Left lobe of liver (tissue), 2 donors: ENCODE results near the gene TLR3. TPM values are rescaled to one million over a fixed set of nuclear protein-coding genes. Genes with fewer than 3 reads are reported as not detected.

Experiments
- ATAC-seq: fragments of 200-7000 bp; cut with Tn5 transposase; one replicate; pipeline ENCODE4 v1.9.1; 2020; ENCODE audit warnings: mild to moderate bottlenecking, moderate library complexity
- DNase-seq: peaks from one replicate; pipeline ENCODE4 v3.0.0-alpha.2; 2020; ENCODE audit warnings: low spot score
- total RNA-seq: library from RNA; stranded (reverse); gene quantifications from one replicate; pipeline ENCODE4 v1.2.1, GENCODE V29; 2021
- donor health status: DM: no; HTN: no; CAD: no; lungs with moderate emphysema.
- donor health status: DM: no; HTN: yes; CAD: no.

The TLR3 gene
- total RNA-seq, 1 donor from 2014 or later = 7.7 TPM

DNA sequence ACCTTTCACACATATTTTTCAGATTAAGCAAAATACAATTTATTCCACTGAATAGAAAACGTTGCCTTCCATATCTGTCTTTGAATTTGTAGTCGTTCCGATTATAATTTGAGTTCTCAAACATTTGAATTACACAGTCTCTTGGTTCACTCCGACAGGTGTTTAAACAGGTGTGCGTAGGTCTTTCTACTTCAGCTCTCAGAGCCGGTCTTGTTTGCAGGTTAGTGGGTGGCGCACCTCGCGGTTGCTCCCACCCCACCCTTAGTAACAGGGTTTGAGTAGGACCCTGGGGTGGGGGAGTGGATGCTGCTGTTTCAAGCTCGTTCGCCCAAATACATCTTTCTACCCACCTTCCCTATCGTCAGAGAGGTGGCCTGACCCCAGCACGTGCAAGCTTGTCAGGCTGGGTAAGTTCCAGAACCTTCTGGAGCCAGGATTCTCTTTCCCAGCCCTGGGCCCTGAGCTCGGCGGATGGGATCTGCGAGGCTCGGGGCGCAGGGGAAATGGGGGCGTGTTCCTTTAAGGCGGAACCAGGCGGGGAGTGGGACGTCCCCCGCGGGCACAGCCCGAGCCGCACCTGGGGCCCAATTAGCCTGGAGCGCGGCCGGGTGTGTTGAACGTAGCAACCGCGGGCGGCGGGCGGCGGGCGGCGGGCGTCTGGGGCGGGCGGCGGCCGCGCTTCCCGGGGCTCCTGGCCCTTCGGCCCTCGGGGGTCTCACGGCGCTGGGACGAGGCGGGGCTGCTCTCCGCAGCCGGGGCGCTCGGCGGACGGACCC is 35.3 kb downstream of the TLR3 start, which contains the start of gene FAM149A:
FAM149A (plus strand) TSS at position 591 of the 776 bp plus-strand sequence.
- DNase-seq (peak; percentile 76), ATAC-seq (peak; percentile 94)

DNA sequence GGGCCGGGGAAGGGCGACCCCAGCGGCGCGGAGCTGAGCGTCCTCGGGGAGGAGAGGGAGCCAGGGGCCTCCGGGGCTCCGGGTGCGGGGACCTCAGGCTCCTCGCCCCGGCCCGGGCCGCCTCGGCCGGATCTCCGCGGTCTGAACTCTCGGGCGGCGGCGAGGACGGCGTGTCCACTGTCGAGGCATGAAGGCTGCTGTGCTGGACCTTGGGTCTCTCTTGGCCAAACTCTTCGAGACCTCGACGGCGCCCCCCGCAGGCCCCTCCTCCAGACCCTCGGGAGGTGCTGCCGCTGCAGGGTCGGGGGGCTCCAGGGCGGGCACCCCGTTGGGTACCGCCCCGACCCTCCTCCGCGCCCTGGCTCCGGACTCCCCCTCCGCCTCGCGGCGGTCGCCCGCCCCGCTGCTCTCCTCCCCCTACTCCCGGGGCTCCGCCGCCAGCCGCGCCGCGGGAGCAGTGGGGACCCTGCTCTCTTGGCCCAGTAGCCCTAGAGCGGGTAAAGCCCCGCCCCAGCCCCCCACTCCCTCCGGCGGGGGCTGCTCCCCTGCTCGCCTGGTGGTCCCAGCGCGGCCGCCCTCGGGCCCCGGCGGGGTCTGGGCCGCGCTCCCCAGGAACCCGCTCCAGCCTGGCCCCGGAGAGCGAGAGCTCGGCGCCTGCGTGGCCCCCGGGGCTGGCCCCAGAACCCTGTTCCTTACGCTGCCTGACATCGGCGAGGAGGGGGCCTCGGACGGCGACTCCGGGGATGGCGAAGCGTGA is 36.1 kb downstream of the TLR3 start:
- peak; percentile 74 for ATAC-seq
- DNase-seq = no peak

DNA sequence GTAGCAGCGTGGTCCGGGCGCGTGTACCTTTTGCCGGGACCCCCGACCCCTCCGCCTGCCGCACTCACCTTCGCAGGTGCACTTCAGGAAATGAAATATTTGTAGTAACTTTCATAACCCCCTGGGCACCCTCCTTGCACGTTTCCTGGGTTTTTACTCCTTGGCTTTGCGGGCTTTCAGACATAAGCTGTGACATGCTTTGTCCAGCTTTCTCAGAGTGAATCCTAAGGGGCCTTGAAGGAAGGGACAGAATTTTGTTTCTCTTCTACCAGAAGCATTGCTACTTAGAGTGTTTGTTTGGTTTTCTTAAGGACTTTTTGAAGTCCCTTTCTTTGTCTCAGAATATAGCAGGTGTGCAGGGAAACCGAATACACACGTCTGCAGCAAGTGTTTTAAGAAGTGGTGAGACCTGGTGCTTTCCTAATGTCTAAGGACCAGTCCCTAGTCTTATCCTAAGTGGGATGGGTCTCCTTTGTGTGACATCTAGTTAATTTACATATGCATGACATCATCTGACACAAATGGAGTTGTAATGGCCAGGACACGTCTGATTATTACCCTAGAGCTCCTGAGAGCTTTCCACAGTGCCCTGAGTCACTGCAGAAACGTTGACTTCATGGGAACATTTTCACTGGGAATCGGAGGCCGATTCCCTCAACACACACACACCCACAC is 36.8 kb downstream of the TLR3 start:
- DNase-seq = no peak

DNA sequence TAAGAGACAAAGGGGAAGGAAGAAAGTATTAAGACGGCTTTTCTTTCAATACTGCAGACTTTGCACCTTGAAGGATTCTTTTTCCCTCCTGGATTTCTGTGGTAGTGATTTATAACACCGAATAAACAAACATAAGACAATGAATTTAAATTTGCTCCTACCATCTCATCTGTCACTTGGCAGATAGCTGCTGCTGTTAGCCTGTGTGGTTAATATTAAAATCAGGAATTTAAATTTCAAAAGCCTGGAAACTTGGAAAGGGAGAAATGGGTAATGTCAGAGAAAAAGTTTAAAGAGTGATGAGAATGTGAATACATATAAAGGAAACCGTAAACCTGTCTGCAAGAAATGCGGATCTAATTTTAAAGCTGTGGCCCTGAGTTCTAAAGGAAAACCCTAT is 39.0 kb downstream of the TLR3 start:
- ATAC-seq = no peak
- DNase-seq = no peak

More for the DNA sequence above, 36.8 kb downstream of the TLR3 start:
- peak; percentile 13 for ATAC-seq

DNA sequence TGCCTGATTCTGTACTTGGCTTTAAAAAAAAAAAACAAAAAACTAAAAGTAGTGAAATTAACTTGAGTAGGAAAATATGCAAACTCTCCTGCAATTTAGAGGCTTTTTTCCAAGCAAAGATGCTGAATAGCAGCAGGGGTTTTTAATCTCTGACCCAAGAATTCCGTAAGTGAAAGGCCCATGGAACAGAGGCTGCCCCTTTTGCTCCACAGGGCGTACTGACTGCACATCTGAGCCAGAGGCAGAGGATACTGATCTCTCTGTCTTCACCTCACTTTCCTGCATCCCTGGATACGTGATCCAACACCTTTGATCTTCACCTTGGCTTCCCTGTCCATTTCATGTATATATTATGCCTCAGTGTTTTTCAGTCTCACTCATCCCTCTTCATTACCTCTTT is 39.4 kb downstream of the TLR3 start:
- ATAC-seq (no peak), DNase-seq (no peak)

DNA sequence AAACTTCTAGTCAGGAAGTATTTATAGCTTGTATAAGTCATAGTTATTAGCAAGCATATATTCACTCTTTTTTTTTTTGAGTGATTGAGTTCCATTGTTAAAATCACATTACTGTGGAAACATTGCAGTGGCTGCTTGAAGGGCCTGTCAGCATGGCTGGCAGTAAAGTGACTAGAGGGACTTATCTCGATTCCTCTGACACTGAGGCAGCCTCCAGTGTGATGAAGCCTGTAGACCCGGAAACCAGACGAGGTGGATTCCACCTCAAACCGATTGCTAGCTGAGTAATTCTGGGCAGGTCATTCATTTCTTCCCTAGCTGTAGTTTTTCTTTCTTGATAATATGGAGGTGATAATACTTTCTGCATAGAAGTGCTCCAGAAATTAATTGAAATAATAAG is 40.3 kb downstream of the TLR3 start:
- ATAC-seq = no peak

DNA sequence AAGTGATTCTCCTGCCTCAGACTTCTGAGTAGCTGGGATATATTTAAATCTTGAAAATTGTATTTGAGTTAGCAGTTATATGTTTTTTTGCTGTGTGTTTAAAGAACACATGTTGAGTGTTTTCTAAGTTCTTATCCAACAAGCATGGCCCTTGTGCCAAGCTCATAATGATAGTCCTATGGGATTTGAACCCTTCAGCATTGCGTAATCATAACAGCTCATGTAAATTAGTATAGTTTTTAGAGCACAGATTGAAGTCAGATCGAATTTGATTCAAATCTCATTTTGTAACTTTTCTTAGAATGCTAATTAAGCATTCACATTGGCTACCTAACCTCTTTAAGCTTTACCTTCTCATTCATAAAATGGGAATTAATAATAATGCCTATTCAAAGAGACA is 47.7 kb downstream of the TLR3 start:
- no peak for DNase-seq
- no peak for ATAC-seq

More for the DNA sequence above, 40.3 kb downstream of the TLR3 start:
- DNase-seq = no peak

DNA sequence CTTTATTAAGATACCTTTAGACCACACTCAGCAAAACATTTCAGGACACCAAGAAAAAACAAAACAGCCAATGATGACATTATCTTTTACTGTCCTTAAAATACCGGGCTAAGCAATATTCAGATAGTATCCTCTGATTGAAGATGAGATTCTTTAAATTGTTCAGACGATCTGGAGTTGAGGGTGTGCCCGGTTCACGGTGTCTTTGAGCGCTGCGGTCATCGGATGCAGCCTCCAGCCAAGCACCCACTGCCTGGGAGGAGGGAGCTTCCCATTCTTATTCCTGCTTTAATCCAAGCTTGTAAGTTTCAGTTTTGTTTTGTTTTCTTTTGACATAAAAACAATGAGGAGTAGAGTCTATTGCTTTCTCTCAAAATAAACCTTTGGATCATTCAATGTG is 49.6 kb downstream of the TLR3 start:
- ATAC-seq = peak; percentile 46

DNA sequence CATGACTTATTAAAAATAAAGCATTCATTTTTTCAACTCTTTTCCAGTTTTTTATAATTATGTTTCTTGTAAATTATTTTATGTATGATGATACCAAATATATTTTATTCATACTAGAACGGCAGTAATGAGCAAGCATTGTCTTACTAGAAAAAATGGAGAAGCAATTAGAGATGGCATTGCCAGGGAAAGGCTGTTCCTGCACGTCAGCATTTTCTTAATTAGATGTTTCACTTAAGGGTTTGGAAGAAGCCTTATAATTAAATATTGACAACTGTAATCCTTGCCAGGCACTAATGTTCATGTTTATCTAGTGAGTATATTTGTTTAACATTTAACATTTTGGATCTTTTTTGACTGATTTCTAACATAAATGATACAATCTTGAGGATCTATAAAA is 52.1 kb downstream of the TLR3 start:
- DNase-seq = no peak
- no peak for ATAC-seq

More for the DNA sequence above, 49.6 kb downstream of the TLR3 start:
- DNase-seq = no peak

DNA sequence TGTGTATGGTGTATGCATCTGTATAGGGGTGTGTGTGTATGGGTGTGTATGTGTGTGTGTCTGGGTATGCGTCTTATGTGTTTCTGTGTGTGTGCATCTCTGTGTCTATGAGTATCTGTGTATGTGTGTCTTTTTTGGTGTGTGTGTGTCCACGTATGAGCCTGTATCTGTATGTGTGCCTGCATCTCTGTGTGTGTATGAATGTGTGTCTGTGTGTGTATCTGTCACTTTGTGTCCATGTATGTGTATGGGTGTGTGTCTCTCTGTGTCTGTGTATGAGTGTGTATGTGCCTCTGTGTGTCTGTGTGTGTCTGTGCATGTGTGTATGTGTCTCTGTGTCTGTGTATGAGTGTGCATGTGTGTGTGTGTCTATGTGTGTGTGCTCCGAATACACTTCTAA is 59.9 kb downstream of the TLR3 start:
- ATAC-seq (no peak), DNase-seq (no peak)

DNA sequence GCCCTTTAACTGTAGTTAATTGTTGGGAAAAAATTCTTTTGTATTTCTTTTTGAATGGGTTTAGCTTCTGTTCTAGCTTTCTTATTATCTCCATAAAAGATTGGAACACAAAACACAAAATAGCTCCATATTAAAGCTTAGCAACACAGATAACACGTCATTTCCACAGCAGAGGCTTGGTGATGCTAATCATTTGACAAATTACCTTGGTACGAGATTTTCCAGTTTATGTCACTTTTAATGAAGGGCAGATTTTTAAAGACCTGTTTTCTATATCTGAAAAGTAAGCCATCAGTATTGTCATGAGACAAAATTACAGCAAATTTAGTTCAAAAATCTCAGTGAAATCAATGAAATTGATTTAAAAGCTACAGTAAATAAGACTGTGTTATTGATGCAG is 63.0 kb downstream of the TLR3 start:
- DNase-seq (no peak), ATAC-seq (no peak)

DNA sequence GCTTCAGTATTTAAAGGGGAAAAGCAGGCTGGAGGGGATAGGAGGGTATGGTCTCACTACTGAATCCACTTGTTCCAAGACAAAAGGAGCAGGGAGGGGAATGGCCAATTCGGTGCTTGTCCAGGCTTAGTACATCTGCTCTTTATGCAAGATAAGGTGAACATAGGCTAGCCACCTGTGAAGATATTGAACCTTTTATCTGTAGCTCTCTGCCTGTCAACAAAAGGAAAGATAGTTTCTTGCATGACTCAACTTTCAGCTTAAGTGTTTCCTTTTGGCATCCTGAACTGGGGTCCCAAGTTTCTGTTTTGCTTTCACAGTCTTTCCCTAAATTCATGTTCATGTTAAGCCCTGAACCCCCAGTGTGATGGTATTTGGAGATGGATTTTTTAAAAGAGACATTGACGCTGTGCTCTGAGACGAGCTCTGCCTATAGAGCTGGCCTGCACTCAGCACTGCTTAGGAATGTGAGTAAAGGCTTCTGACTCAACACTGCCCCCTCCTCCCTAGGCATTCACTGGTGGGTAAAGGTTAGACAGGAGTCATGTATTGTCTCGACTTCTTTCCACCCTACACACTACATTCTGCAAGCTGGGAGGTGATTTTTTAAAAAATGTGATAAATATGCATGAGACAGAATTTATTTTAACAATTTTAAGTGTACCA is 63.8 kb downstream of the TLR3 start:
- DNase-seq = no peak
- ATAC-seq = no peak

DNA sequence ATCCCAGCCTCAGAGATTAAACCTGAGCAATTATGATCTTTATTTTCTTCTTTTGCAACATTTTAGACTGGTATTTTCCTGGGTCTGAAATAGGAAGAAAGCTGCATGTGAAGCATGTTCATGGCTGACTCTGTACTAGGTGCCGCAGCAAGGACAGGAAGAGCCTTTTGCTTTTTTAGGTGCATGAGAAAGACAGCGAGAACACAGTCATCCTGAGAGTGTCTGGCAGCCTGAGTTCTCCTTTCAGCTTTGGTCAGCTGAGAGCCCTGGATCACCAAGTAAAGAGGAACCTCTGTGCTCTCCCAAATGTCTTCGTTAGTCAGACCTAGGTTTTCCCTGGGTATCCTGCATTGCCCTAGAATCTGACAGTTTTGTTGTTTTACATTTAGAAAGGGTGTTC is 65.3 kb downstream of the TLR3 start:
- DNase-seq (no peak), ATAC-seq (no peak)

DNA sequence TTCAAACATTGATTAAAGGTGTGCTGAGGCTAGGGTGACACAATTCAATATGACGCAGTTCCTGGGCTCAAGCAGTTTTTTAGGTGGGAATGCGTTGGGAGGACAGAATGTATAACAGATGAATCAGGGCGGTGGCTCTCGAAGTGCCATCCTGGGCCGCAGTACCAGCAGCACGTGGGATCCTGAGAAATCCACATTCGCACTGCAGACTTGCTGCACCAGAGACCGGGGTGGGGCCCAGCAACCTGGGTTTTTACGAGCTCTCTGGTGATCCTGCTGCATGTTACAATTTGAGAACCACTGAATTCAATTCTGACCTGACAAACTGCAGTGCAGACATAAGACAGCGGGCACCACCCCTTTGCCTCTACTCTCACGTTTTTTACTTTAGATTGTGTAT is 65.9 kb downstream of the TLR3 start:
- ATAC-seq (no peak), DNase-seq (no peak)

DNA sequence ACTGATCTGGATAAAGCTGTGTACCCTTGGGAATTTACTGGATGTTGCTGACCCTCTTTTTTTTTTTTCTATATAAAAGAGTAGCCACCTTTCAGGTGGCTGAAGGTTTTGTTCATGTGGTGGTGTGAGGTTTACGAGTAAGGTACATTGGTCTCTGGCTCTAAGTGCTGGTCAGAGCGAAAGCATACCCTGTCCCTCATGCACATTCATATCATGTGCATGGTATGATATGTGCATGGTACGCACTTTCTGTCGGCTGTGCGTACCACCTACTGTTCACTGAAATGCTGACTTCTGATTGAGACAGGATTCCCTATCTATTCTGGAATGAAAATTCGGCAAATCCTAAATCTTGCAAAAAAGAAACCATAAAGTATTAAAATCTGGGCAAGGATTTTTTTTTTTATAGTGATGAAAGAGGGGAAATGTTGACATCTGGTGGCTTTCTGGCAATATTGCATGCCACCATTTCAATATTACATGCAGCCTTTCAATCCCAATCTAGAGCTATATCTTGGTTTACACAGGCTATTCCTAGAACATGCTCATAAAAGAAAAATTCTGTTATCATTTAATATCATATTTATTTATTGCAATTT is 68.3 kb downstream of the TLR3 start:
- no peak for DNase-seq
- ATAC-seq = peak; percentile 88

Other genes with a start within 250 kb of the TLR3 start
- 33.4 TPM for gene FAM149A, start 35.5 kb downstream of the TLR3 start, total RNA-seq
- 103 TPM for gene CYP4V2, start 122.4 kb downstream of the TLR3 start, total RNA-seq
- 102 TPM for gene KLKB1, start 158.4 kb downstream of the TLR3 start, total RNA-seq
- 171 TPM for gene F11, start 197.0 kb downstream of the TLR3 start, total RNA-seq